HG02759 (cell line): Measurements from ENCODE around the gene ATG7.
"Not testable (repeated sequence)": the region's sequence is repeated elsewhere in the genome, so short reads cannot be mapped to it uniquely, and the experiment has no call there.

Source experiments
- ATAC-seq: cut with Tn5 transposase; IDR thresholded peaks from one replicate; pipeline ENCODE4 v1.9.1; 2021; ENCODE audit warnings: mild to moderate bottlenecking, moderate library complexity; ENCODE audit not compliant: unreplicated experiment

Gene ATG7

GRCh38 chr3:11348877-11349276, 76.7 kb downstream of the ATG7 start:
- not testable (repeated sequence) for ATAC-seq

GRCh38 chr3:11349446-11349845, 77.2 kb downstream of the ATG7 start:
- no peak for ATAC-seq

GRCh38 chr3:11350374-11350773, 78.2 kb downstream of the ATG7 start:
- ATAC-seq = no peak

GRCh38 chr3:11351451-11351850, 79.3 kb downstream of the ATG7 start:
- no peak for ATAC-seq

GRCh38 chr3:11356269-11356668, 84.1 kb downstream of the ATG7 start:
- no peak for ATAC-seq

GRCh38 chr3:11362600-11362999, 90.4 kb downstream of the ATG7 start:
- no peak for ATAC-seq

- ATAC-seq = no peak
Observed at GRCh38 chr3:11363715-11364114, 91.5 kb downstream of the ATG7 start.

GRCh38 chr3:11364181-11364580, 92.0 kb downstream of the ATG7 start:
- no peak for ATAC-seq

- ATAC-seq = no peak
Observed at GRCh38 chr3:11367143-11367693, 95.0 kb downstream of the ATG7 start.

- ATAC-seq = no peak
Observed at GRCh38 chr3:11370191-11370590, 98.0 kb downstream of the ATG7 start.

GRCh38 chr3:11370966-11371365, 98.8 kb downstream of the ATG7 start:
- no peak for ATAC-seq

GRCh38 chr3:11371747-11372146, 99.5 kb downstream of the ATG7 start:
- no peak for ATAC-seq

GRCh38 chr3:11373235-11373634, 101.0 kb downstream of the ATG7 start:
- ATAC-seq = no peak

GRCh38 chr3:11373654-11374053, 101.5 kb downstream of the ATG7 start:
- no peak for ATAC-seq

GRCh38 chr3:11375333-11376088, 103.3 kb downstream of the ATG7 start:
- ATAC-seq = no peak

- no peak for ATAC-seq
Observed at GRCh38 chr3:11377719-11378118, 105.5 kb downstream of the ATG7 start.

GRCh38 chr3:11379238-11379823, 107.1 kb downstream of the ATG7 start:
- ATAC-seq = no peak

- ATAC-seq = no peak
Observed at GRCh38 chr3:11379824-11380701, 107.9 kb downstream of the ATG7 start.

GRCh38 chr3:11381141-11381540, 108.9 kb downstream of the ATG7 start:
- no peak for ATAC-seq

- ATAC-seq = no peak
Observed at GRCh38 chr3:11381563-11381962, 109.4 kb downstream of the ATG7 start.

GRCh38 chr3:11382146-11382745, 110.0 kb downstream of the ATG7 start:
- no peak for ATAC-seq
